Measurements from ENCODE around the gene WDR20. TPM values are rescaled to one million over a fixed set of nuclear protein-coding genes. Genes with fewer than 3 reads are reported as not detected.

The WDR20 gene
- polyA plus RNA-seq, 4 donors: 23.4 to 32.5 (median 27.9) TPM

GRCh38 chr14:102255401-102256190 lies 115.9 kb downstream of the WDR20 start:
- DNase-seq (ENCODE audit: low read depth in 4 of 4, low spot score in 3 of 4): no peak

GRCh38 chr14:102256716-102257115 lies 117.0 kb downstream of the WDR20 start:
- no peak for DNase-seq (ENCODE audit: low read depth in 4 of 4, low spot score in 3 of 4)

- no peak for DNase-seq (ENCODE audit: low read depth in 4 of 4, low spot score in 3 of 4)
Measured at GRCh38 chr14:102258136-102258535, 118.4 kb downstream of the WDR20 start.

Other genes starting within 250 kb of the WDR20 start
- gene DYNC1H1, start 175.3 kb upstream of the WDR20 start, polyA plus RNA-seq (ENCODE audit: insufficient read length in 4 of 4): 100 to 1,000 TPM; 313 to 380 (median 338) TPM
- 100 to 1,000 TPM; 424 to 884 (median 751) TPM for gene HSP90AA1, start 52.9 kb upstream of the WDR20 start, polyA plus RNA-seq (ENCODE audit: insufficient read length in 4 of 4)
- 10 to 100 TPM; 16.2 to 40.3 (median 25.8) TPM for gene MOK, start 165.3 kb downstream of the WDR20 start, polyA plus RNA-seq (ENCODE audit: insufficient read length in 4 of 4)
- 10 to 100 TPM; 10.9 to 19.5 (median 15.1) TPM for gene ZNF839, start 179.8 kb downstream of the WDR20 start, polyA plus RNA-seq (ENCODE audit: insufficient read length in 4 of 4)
- 10 to 100 TPM; 32.6 to 47.5 (median 33.9) TPM for gene CINP, start 223.0 kb downstream of the WDR20 start, polyA plus RNA-seq (ENCODE audit: insufficient read length in 4 of 4)
- gene TECPR2, start 223.0 kb downstream of the WDR20 start, polyA plus RNA-seq (ENCODE audit: insufficient read length in 4 of 4): 10 to 100 TPM; 15.0 to 18.7 (median 17.2) TPM